ENCODE results near the gene EIF4H.
A peak's percentile ranks its signal among the peaks of the same experiment; 100 is the strongest.
"Not testable (repeated sequence)": the region's sequence is repeated elsewhere in the genome, so short reads cannot be mapped to it uniquely, and the experiment has no call there.

EIF4H gene

GRCh38 chr7:74175340-74175739, 1.2 kb downstream of the EIF4H start:
- DNase-seq (ENCODE audit: low spot score), result no peak

DNA sequence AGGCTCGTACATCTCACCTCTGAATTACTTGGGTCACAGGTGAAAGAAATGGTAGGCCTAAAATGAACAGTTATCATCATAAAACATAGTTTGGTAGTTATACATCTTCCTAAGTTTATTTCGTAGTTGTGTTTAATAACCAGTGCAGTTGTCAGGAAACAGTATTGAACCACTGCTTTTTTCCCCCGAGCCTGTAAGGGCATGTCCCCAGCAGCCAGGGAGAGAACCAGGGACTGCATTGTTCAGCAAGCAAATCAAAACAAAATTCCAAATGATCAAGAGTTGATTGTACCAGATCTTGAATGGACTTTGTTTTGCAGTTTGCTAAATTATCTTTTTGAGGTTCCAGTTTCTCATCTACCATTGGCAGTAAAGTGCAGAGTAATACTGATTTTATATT, 2.4 kb downstream of the EIF4H start:
- DNase-seq (ENCODE audit: low spot score), result no peak

GRCh38 chr7:74178632-74179031, 4.5 kb downstream of the EIF4H start:
- DNase-seq (ENCODE audit: low spot score), result no peak

- DNase-seq (ENCODE audit: low spot score), result no peak
Observed at GRCh38 chr7:74179935-74180604, 5.9 kb downstream of the EIF4H start.

DNA sequence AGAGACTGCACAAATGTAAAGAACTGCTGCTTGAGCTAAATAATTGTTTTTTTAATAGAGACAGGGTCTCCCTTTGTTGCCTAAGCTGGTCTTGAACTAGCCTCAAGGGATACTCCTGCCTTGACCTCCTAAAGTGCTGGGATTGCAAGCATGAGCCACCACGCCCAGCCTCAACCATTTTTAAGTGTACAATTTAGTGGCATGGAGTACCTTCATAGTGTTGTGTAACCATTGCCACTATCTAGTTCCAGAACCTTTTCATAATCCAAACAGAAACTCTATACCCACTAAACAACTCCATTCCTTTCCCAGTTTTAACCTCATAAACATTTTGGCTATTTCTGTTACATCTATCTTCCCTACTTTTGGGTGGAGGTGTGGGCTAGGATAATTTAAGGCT, 6.7 kb downstream of the EIF4H start:
- no peak for DNase-seq (ENCODE audit: low spot score)

- DNase-seq (ENCODE audit: low spot score), result no peak
Observed at GRCh38 chr7:74181821-74182220, 7.7 kb downstream of the EIF4H start.

GRCh38 chr7:74182453-74183090, 8.4 kb downstream of the EIF4H start:
- no peak for DNase-seq (ENCODE audit: low spot score)

- no peak for DNase-seq (ENCODE audit: low spot score)
Observed at GRCh38 chr7:74183142-74183541, 9.0 kb downstream of the EIF4H start.

DNA sequence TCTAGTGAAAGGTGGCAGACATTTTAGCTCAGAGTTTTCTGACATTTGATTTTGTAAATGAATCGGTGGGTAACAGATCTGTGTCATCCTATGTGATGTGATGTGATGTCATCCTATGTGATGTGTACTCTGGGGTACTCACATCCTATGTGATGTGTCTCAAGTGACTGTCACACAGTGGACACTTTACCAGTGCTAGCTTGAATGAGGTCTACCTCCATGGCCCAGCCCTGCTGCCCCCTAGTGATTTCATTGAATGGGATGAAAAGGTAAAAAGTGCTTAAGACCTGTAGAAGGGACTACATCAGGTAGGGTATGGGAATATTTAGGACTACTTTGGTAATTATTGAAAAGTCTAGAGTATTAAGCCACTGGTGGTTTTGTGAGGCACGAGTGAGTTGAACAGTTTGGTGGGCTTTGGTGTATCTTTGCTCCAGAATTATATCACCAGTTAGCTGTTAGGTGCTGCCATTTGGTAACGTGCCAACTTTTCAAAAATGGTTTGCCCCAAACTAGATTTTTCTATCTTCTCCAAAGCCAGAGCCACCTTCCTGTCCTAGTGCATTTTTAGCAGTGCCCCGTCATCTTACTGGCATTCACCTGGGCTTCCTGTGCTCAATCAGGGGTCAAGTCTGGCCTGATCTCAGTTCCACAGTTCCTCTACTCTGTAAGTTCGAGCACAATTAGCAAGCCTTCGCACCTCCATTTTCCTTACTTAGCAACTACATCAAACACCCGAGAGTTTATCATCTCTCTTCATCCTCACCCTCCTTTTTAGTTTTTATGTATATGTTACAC, 9.7 kb downstream of the EIF4H start:
- DNase-seq (ENCODE audit: low spot score), result peak; percentile 33

- no peak for DNase-seq (ENCODE audit: low spot score)
Observed at GRCh38 chr7:74185016-74185415, 10.9 kb downstream of the EIF4H start.

- DNase-seq (ENCODE audit: low spot score), result no peak
Observed at GRCh38 chr7:74185636-74186035, 11.5 kb downstream of the EIF4H start.

DNA sequence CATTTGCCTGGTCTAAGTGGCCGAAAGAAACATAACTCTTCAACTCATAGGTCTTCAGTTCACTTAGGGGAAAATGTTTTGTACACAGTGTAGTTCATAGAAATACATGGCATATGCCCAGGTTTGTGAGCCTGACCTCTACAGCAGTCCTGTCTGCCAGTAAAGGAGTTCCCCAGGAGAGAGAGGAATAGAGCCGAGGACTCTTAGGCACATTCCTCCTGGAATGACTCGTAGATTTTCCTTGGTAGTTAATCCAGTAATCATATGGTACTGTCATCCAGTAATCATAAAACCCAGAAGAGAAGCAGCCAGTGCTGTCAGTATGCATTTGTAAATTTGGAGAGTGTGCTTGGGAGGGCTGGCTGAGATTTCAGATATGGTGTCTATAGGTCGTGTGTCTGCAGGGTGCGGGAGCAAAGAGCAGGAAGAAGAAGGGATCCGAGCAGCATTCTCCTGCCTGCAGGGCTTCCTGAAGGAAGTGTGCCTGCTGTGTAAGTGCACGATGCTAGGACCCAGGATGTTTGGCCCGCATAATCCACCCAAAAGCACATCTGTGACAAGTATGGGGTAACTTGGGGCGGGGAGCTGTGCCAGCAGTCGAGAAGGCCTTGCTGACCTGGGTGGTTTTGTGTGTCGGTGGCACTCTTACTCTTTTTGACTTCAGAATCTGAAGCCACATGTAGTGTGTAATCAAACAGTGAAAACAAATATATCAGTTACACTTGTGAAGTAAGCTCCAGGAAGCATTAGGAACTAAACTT, 13.9 kb downstream of the EIF4H start:
- DNase-seq (ENCODE audit: low spot score), result no peak

DNA sequence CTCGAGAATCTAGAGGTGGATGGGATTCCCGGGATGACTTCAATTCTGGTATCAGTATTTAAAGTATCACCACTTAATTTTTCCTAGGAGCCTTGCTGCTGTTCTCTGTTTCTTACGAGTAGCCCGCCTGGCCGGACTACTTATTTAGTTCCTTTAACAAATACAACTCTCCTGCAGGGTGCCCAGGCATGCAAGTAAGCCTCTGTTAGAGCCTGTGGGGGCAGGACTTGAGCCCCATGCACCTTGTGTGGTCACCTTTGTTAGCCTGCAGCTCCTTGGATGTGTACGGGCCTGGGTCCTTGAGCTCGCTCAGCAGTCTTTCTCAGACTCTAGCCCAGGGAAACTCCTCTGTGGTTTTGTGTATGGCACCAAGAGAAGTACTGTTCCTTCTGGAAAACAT, 16.1 kb downstream of the EIF4H start:
- DNase-seq (ENCODE audit: low spot score), result no peak

DNA sequence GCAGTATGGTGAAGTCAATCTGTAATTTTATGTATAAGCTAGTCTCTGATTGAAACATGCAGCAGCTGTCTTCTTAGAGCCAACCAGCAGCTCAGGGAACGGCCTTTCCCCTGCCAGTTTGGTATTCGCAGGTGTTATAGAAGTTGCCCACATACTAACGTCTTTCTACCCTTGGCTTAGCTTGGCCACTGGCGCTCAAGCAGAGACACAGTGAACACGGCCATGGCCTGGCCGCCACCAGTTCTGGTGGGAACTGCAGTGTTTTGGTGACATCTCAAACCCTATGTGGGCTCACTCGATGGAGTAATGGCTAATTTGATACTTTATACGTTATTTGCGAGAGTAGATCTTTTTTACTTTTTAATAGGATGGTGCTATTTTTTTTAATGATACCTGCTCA, 17.1 kb downstream of the EIF4H start:
- DNase-seq (ENCODE audit: low spot score), result no peak

- DNase-seq (ENCODE audit: low spot score), result no peak
Observed at GRCh38 chr7:74193054-74193453, 18.9 kb downstream of the EIF4H start.

- no peak for DNase-seq (ENCODE audit: low spot score)
Observed at GRCh38 chr7:74193913-74194312, 19.8 kb downstream of the EIF4H start.

DNA sequence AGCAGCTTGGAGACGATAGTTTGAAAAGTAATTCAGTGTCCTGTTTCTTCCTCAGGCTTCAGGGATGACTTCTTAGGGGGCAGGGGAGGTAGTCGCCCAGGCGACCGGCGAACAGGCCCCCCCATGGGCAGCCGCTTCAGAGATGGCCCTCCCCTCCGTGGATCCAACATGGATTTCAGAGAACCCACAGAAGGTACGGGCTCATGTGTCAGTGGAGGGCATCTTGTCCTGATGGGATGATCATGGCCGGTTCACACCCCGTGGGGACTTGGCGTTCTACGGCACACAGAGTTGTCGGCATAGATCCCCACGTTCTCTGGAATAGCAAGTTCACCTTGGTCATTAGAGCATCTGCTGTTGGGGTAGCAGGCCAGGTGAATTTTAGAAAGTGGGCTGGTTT, 20.5 kb downstream of the EIF4H start:
- no peak for DNase-seq (ENCODE audit: low spot score)

- DNase-seq (ENCODE audit: low spot score), result not testable (repeated sequence)
Observed at GRCh38 chr7:74195139-74195860, 21.1 kb downstream of the EIF4H start.

DNA sequence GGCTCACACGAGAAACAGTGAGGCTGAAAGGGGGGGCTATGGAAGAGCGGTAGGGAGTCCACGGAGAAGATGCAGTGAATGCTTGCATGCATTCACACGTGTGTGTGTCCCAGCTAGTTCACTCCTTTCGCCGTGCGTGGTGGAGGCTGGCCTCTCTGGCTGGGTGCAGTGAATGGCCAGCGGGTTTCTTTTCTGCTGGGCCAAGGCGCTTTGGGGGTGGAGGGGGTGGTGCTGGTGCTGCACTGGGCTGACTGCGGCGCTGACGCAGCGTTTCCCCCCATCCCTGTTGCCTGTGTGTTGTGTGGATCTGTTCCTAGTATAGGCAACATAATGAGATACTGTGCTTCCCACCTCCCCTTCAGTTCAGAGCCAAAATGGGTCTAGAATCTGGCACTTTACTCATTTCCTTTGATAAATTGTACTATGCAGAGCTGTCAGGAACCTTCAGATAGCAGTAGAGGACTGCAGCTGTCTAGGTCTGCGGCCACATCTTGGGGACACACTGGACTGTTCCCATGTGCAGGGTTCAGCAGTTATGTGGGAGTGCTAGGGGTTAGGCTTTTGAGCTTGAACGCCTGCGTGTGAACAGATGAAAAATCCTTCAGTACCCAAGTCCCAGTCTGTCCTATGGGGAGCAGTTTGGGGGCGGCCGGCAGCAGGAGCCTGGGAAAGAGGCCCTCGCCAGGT, 22.0 kb downstream of the EIF4H start:
- not testable (repeated sequence) for DNase-seq (ENCODE audit: low spot score)

- no peak for DNase-seq (ENCODE audit: low spot score)
Observed at GRCh38 chr7:74197449-74198124, 23.4 kb downstream of the EIF4H start.

All from LoVo (cell line).